ENCODE measurements around the gene PCK2. TPM values are rescaled to one million over a fixed set of nuclear protein-coding genes. Genes with fewer than 3 reads are reported as not detected.
A peak's percentile ranks its signal among the peaks of the same experiment; 100 is the strongest.

PCK2 gene
- total and polyA plus RNA-seq, 2 of the 13 experiments (the other 11 are each of a cell fraction or from before 2014, with no cell fraction given): 129 to 272 TPM

- TF ChIP-seq ZNF142 (CRISPR knock-in tag; IDR thresholded peaks at IDR 0.05) (no peak), ZNF775 (CRISPR knock-in tag; IDR thresholded peaks at IDR 0.05; ENCODE audit: borderline replicate concordance) (no peak), ZBTB7B (CRISPR knock-in tag; IDR thresholded peaks at IDR 0.05) (peak; percentile 87; the same call in 1 of the 2 replicates), POLR2A (IDR thresholded peaks at IDR 0.05; ENCODE audit: insufficient read depth in 1 of 2, low read depth in 2 of 2, low read length in 2 of 2) (peak in 1 of 2 experiments; percentile 76; a peak in 2 of 4 replicates), ZBTB21 (CRISPR knock-in tag; IDR thresholded peaks at IDR 0.05) (0 out of 2 replicates have a peak, but pooled peaks have one; percentile 7), E2F5 (CRISPR knock-in tag; conservative IDR thresholded peaks at IDR 0.05) (0 out of 2 replicates have a peak, but pooled peaks have one; percentile 17), NR2F6 (IDR thresholded peaks at IDR 0.05) (no peak), NR2F6 (CRISPR knock-in tag; IDR thresholded peaks at IDR 0.05) (no peak; the same call in 1 of the 2 replicates), ZNF124 (CRISPR knock-in tag; IDR thresholded peaks at IDR 0.05) (no peak; the same call in 1 of the 2 replicates), SPEN (CRISPR knock-in tag; IDR thresholded peaks at IDR 0.05; ENCODE audit: low read depth) (peak; percentile 84), KLF9 (CRISPR knock-in tag; IDR thresholded peaks at IDR 0.05; ENCODE audit: low read depth) (no peak), NRL (CRISPR knock-in tag; IDR thresholded peaks at IDR 0.05; ENCODE audit: borderline replicate concordance) (no peak), STAT5B (CRISPR knock-in tag; IDR thresholded peaks at IDR 0.05) (0 out of 2 replicates have a peak, but pooled peaks have one; percentile 25), GATAD2A (CRISPR knock-in tag; IDR thresholded peaks at IDR 0.05) (peak; percentile 59; the same call in 1 of the 2 replicates), NCOR1 (IDR thresholded peaks at IDR 0.05; ENCODE audit: borderline replicate concordance, low read length) (peak; percentile 82; the same call in 1 of the 2 replicates), PAXIP1 (CRISPR knock-in tag; conservative IDR thresholded peaks at IDR 0.05) (peak; percentile 90), PRDM10 (CRISPR knock-in tag; IDR thresholded peaks at IDR 0.05; ENCODE audit: low read depth) (no peak; the same call in 1 of the 2 replicates)
Observed at GRCh38 chr14:24146453-24146977, 52.4 kb downstream of the PCK2 start, which contains the start of gene PSME2 (continued).
